ENCODE measurements around the gene EDN2.

Gene EDN2

GRCh38 chr1:41489561-41489960 lies 5.1 kb upstream of the EDN2 start:
- no peak for TF ChIP-seq CTCF (IDR thresholded peaks at IDR 0.05)
- Histone ChIP-seq H3K4me3 (no peak overlapping the region), H3K27ac (no peak overlapping the region)
- DNase-seq (ENCODE audit: low spot score): no peak

- Histone ChIP-seq H3K27ac (no peak overlapping the region), H3K4me3 (no peak overlapping the region)
- no peak for DNase-seq (ENCODE audit: low spot score)
- TF ChIP-seq CTCF (IDR thresholded peaks at IDR 0.05): no peak
Measured at GRCh38 chr1:41488040-41488951, 3.8 kb upstream of the EDN2 start.

- TF ChIP-seq CTCF (IDR thresholded peaks at IDR 0.05): no peak
- no peak overlapping the region for H3K27ac ChIP-seq
- no peak overlapping the region for H3K4me3 ChIP-seq
Measured at GRCh38 chr1:41487126-41488039, 2.9 kb upstream of the EDN2 start.

GRCh38 chr1:41486371-41487125 lies 2.1 kb upstream of the EDN2 start:
- TF ChIP-seq CTCF (IDR thresholded peaks at IDR 0.05): no peak
- Histone ChIP-seq H3K27ac (no peak overlapping the region), H3K4me3 (no peak overlapping the region)
- no peak for DNase-seq (ENCODE audit: low spot score)

More at GRCh38 chr1:41487126-41488039, 2.9 kb upstream of the EDN2 start:
- DNase-seq (ENCODE audit: low spot score): no peak

- H3K27ac ChIP-seq: no peak overlapping the region
- DNase-seq (ENCODE audit: low spot score): no peak
- no peak overlapping the region for H3K4me3 ChIP-seq
- TF ChIP-seq CTCF (IDR thresholded peaks at IDR 0.05): no peak
Measured at GRCh38 chr1:41486053-41486370, 1.5 kb upstream of the EDN2 start.

GRCh38 chr1:41485605-41486004 lies 1.1 kb upstream of the EDN2 start:
- no peak overlapping the region for H3K4me3 ChIP-seq
- no peak overlapping the region for H3K27ac ChIP-seq
- no peak for TF ChIP-seq CTCF (IDR thresholded peaks at IDR 0.05)
- no peak for DNase-seq (ENCODE audit: low spot score)

Data from coronary artery (tissue), 2 donors.